Parathyroid adenoma (tissue), 2 donors: Measurements from ENCODE around the gene ALK.

Experiments
- H2AFZ ChIP-seq: fragments of 300-600 bp; sonication (generic); one replicate; pipeline ENCODE4 v1.7.0; 2017; ENCODE audit warnings: antibody characterized with exemption, mild to moderate bottlenecking
- H3K27ac ChIP-seq: fragments of 300-600 bp; sonication (generic); one replicate; pipeline ENCODE4 v1.7.0; 2017
- H3K27me3 ChIP-seq: fragments of 300-600 bp; sonication (generic); one replicate; pipeline ENCODE4 v1.7.0; 2017; ENCODE audit warnings: low read length; ENCODE audit not compliant: control insufficient read depth, insufficient read depth
- H3K36me3 ChIP-seq: fragments of 300-600 bp; sonication (generic); one replicate; pipeline ENCODE4 v1.7.0; 2017; ENCODE audit warnings: low read length; ENCODE audit not compliant: control insufficient read depth, insufficient read depth
- H3K4me1 ChIP-seq: fragments of 300-600 bp; sonication (generic); one replicate; pipeline ENCODE4 v1.7.0; 2017; ENCODE audit warnings: control low read depth
- H3K4me2 ChIP-seq: fragments of 300-600 bp; sonication (generic); one replicate; pipeline ENCODE4 v1.7.0; 2017; ENCODE audit warnings: low read length
- H3K4me3 ChIP-seq: fragments of 300-600 bp; sonication (generic); one replicate; pipeline ENCODE4 v1.7.0; 2017; ENCODE audit warnings: low read depth, low read length
- H3K79me2 ChIP-seq: fragments of 300-600 bp; sonication (generic); one replicate; pipeline ENCODE4 v1.7.0; 2017; ENCODE audit warnings: control low read depth
- H3K9ac ChIP-seq: fragments of 300-600 bp; sonication (generic); one replicate; pipeline ENCODE4 v1.7.0; 2017; ENCODE audit warnings: mild to moderate bottlenecking
- H3K9me3 ChIP-seq: fragments of 300-600 bp; sonication (generic); one replicate; pipeline ENCODE4 v1.7.0; 2017; ENCODE audit warnings: low read length; ENCODE audit not compliant: control insufficient read depth
- TF ChIP-seq, protein P1 (sequence below): fragments of 300-600 bp; sonication (generic); IDR thresholded peaks from one replicate; pipeline ENCODE4 v1.7.0; 2017; ENCODE audit warnings: antibody characterized with exemption, mild to moderate bottlenecking
- donor health status: primary hyperparathyroidism.

ALK gene

DNA sequence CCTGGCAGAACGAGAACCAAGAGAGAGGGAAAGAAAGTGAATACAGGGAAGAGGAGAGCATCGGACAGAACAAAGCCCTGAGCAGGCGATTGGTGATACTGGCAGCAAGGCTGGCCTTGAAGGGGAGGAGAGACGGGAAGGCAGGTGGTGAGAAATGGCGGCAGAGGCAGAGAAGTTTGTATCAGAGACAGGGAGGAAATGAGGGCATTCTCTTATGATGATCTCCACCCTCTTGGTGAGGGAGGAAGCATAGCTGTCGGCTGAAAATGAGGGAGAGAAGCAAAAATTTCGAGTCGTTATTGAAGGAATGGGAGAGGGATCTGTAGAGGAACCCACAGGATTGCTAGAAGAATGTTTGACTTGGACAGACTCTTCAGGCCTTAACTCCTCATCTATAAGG, 725.6 kb downstream of the ALK start:
- H3K36me3 ChIP-seq, result no peaks in the 10 kb centered on the region
- TF ChIP-seq, protein P1, sequence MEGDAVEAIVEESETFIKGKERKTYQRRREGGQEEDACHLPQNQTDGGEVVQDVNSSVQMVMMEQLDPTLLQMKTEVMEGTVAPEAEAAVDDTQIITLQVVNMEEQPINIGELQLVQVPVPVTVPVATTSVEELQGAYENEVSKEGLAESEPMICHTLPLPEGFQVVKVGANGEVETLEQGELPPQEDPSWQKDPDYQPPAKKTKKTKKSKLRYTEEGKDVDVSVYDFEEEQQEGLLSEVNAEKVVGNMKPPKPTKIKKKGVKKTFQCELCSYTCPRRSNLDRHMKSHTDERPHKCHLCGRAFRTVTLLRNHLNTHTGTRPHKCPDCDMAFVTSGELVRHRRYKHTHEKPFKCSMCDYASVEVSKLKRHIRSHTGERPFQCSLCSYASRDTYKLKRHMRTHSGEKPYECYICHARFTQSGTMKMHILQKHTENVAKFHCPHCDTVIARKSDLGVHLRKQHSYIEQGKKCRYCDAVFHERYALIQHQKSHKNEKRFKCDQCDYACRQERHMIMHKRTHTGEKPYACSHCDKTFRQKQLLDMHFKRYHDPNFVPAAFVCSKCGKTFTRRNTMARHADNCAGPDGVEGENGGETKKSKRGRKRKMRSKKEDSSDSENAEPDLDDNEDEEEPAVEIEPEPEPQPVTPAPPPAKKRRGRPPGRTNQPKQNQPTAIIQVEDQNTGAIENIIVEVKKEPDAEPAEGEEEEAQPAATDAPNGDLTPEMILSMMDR, result no peak
- no peak overlapping the region for H3K4me2 ChIP-seq
- no peak overlapping the region for H3K4me3 ChIP-seq
- H3K27me3 ChIP-seq, result no peaks in the 10 kb centered on the region
- H3K9me3 ChIP-seq, result no peaks in the 10 kb centered on the region
- no peak overlapping the region for H2AFZ ChIP-seq
- H3K9ac ChIP-seq, result no peak overlapping the region
- no peaks in the 10 kb centered on the region for H3K4me1 ChIP-seq
- H3K27ac ChIP-seq, result no peak overlapping the region
- H3K79me2 ChIP-seq, result no peaks in the 10 kb centered on the region

DNA sequence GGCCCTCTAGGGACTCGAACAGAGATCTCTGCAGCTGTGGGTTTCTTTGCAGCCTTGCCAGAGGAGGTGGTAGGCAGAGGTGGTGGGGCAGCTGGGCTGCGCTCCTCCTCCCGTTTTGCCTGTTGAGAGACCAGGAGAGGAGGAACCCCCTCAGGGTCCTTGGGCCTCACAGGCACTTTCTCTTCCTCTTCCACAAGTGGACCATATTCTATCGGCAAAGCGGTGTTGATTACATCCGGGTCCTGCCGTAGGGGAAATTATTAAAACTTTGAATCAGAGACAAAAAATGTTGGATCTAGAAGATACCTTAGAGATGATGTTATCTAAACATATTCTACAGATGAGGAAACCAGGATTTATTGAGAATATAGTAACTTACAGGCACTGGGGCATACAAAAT, 727.7 kb downstream of the ALK start:
- Histone ChIP-seq H3K27ac (no peak overlapping the region), H3K79me2 (no peaks in the 10 kb centered on the region), H2AFZ (no peak overlapping the region), H3K9me3 (no peaks in the 10 kb centered on the region), H3K27me3 (no peaks in the 10 kb centered on the region), H3K9ac (no peak overlapping the region), H3K4me1 (no peaks in the 10 kb centered on the region), H3K36me3 (no peaks in the 10 kb centered on the region), H3K4me2 (no peak overlapping the region), H3K4me3 (no peak overlapping the region)
- TF ChIP-seq, protein P1, result no peak

DNA sequence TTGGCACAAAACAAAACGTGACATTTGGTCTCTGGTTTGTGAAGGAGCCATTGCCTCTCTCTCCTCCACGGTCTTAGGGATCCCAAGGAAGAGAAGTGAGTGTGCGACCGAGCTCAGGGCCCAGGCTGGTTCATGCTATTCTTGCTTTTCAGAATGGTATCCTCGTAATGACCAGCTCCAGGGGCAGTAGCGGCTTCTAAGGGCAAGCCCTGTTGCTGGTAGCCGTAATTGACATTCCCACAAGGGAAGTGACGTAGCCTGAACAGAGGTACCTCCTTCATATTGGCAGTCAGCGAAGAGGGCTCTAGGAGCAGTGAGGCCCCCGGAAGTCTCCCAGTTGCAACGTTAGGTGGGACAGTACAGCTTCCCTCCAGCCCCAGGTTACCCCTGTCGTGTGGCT, 728.3 kb downstream of the ALK start:
- Histone ChIP-seq H3K27me3 (no peaks in the 10 kb centered on the region), H3K27ac (no peak overlapping the region), H3K4me2 (no peak overlapping the region), H2AFZ (no peak overlapping the region), H3K4me1 (no peaks in the 10 kb centered on the region), H3K79me2 (no peaks in the 10 kb centered on the region), H3K9ac (no peak overlapping the region), H3K9me3 (no peaks in the 10 kb centered on the region), H3K36me3 (no peaks in the 10 kb centered on the region), H3K4me3 (no peak overlapping the region)
- TF ChIP-seq, protein P1, result no peak

DNA sequence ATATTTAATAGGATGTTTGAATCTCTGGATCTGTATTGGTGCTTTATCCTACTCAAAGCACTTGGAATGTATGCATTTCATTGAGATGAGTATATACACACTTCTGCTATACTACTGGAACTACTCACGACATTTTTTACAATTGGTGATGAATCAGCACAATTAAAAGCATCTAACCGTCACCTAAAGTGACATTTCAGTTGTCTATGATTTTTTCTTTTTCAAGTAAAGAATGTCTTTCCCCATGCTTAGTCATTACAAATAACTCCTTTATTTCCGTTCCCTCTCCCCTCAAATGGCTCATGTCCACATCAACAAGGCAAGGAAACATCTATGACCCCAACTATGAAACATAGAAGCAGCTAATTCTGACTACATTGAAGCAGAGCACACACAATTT, 728.9 kb downstream of the ALK start:
- Histone ChIP-seq H3K4me2 (no peak overlapping the region), H3K79me2 (no peaks in the 10 kb centered on the region), H3K27me3 (no peaks in the 10 kb centered on the region), H3K9ac (no peak overlapping the region), H3K9me3 (no peaks in the 10 kb centered on the region), H3K4me1 (no peaks in the 10 kb centered on the region), H3K27ac (no peak overlapping the region), H3K4me3 (no peak overlapping the region), H3K36me3 (no peaks in the 10 kb centered on the region), H2AFZ (no peak overlapping the region)
- TF ChIP-seq, protein P1, result no peak

DNA sequence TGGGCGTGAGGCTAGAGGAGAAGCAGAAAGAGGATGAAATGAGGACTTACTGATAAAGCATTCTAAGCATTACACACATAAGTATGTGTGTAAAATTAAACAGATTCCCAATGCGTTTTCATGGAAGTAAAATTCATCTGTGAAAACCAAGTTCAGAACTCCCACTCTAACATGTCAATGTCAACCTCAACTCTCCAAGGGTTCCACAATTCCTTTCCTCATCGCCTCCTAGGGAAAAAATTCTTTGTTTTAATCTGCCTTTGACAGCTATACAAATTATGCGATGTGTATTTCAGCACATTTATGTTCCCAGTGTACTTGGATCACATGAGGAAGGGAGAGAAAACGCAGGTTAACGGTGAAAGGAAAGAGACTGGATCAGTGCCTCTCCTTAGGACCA, 729.6 kb downstream of the ALK start:
- TF ChIP-seq, protein P1, result no peak
- H3K4me2 ChIP-seq, result no peak overlapping the region
- H3K9ac ChIP-seq, result no peak overlapping the region
- H3K27me3 ChIP-seq, result no peaks in the 10 kb centered on the region
- H2AFZ ChIP-seq, result no peak overlapping the region
- no peaks in the 10 kb centered on the region for H3K36me3 ChIP-seq
- no peaks in the 10 kb centered on the region for H3K9me3 ChIP-seq
- no peaks in the 10 kb centered on the region for H3K4me1 ChIP-seq
- H3K27ac ChIP-seq, result no peak overlapping the region
- no peak overlapping the region for H3K4me3 ChIP-seq
- no peaks in the 10 kb centered on the region for H3K79me2 ChIP-seq
